IPS DF 6.9 (cell line): ENCODE results near the gene ADARB1.
A peak's percentile ranks its signal among the peaks of the same experiment; 100 is the strongest.

ENCODE experiments used
- DNase-seq: peaks from one replicate; pipeline ENCODE4 v3.0.0-alpha.2; 2013; ENCODE audit warnings: low read depth, low spot score
- H3K27ac ChIP-seq: one replicate; pipeline ENCODE4 v1.5.1; 2013; ENCODE audit warnings: low read length, control low read depth
- H3K27me3 ChIP-seq: 2 replicates; pipeline ENCODE4 v1.6.1; 2013; ENCODE audit warnings: mild to moderate bottlenecking, low read length; ENCODE audit not compliant: control insufficient read depth, insufficient read depth
- H3K36me3 ChIP-seq: 2 replicates; pipeline ENCODE4 v1.6.1; 2013; ENCODE audit warnings: low read length; ENCODE audit not compliant: control insufficient read depth, insufficient read depth
- H3K4me1 ChIP-seq: 2 replicates; pipeline ENCODE4 v1.6.1; 2013; ENCODE audit warnings: low read length; ENCODE audit not compliant: control insufficient read depth, insufficient read depth
- H3K4me3 ChIP-seq: 2 replicates; pipeline ENCODE4 v1.5.1; 2013; ENCODE audit warnings: mild to moderate bottlenecking, low read length
- H3K9me3 ChIP-seq: 2 replicates; pipeline ENCODE4 v1.6.1; 2013; ENCODE audit warnings: low read length, inconsistent platforms; ENCODE audit not compliant: control insufficient read depth, insufficient read depth
- WGBS: extraction: QIAGEN DNeasy Blood & Tissue Kit; methylation state at CpG from one replicate; pipeline ENCODE4 v1.1.7; 2013; ENCODE audit warnings: mixed read lengths, missing lambda C conversion rate; ENCODE audit not compliant: insufficient read length, insufficient coverage; 5-methylcytosine and 5-hydroxymethylcytosine counted together

Gene ADARB1

GRCh38 chr21:45182958-45183357 lies 108.6 kb downstream of the ADARB1 start:
- H3K4me3 ChIP-seq, result no peak overlapping the region
- H3K27me3 ChIP-seq, result no peaks in the 10 kb centered on the region
- WGBS, result no CpG with 5 or more reads among the region's 1 CpG
- no peak overlapping the region for H3K27ac ChIP-seq
- no peaks in the 10 kb centered on the region for H3K9me3 ChIP-seq
- H3K4me1 ChIP-seq, result no peaks in the 10 kb centered on the region
- H3K36me3 ChIP-seq, result peaks cover 3% of the 10 kb centered on the region; the same call in 1 of the 2 replicates
- no peak for DNase-seq

DNA sequence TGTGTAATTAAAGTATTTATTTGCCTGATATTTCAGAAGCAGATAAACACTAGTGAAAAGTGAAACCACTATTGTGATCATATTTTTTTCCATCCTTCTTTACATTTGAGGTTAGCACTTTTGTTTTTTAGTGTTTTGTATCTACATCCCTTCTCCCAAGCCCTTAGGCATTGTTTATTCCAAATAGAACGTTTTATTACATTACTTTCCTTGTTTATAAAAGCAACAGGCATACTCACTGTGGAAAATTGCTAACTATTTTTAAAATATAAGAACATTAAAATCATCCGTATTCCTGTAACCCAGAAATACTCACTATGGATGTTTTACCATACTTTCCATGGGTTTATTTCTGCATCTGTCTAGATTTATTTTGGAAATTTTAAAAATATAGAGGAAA lies 109.5 kb downstream of the ADARB1 start:
- no peak overlapping the region for H3K4me3 ChIP-seq
- H3K4me1 ChIP-seq, result no peaks in the 10 kb centered on the region
- no peaks in the 10 kb centered on the region for H3K9me3 ChIP-seq
- no peak overlapping the region for H3K27ac ChIP-seq
- H3K27me3 ChIP-seq, result no peaks in the 10 kb centered on the region
- peaks cover 3% of the 10 kb centered on the region; the same call in 1 of the 2 replicates for H3K36me3 ChIP-seq
- DNase-seq, result no peak
- WGBS, result no CpG with 5 or more reads among the region's 2 CpGs

DNA sequence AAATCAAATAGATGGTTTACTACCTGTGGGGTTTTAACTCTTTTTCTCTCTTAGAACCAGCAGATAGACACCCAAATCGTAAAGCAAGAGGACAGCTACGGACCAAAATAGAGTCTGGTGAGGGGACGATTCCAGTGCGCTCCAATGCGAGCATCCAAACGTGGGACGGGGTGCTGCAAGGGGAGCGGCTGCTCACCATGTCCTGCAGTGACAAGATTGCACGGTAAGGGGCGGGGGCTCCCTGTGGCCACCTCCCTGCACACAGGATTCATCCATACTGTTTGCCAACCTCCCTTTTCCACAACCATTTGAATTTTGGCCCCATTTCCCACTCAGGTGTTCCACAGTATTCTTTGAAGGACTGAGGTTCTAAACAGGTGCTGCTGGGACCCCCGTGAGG lies 110.5 kb downstream of the ADARB1 start:
- no CpG with 5 or more reads among the region's 11 CpGs for WGBS
- Histone ChIP-seq H3K27me3 (no peaks in the 10 kb centered on the region), H3K36me3 (peaks cover 3% of the 10 kb centered on the region; the same call in 1 of the 2 replicates), H3K4me3 (no peak overlapping the region), H3K9me3 (no peaks in the 10 kb centered on the region), H3K4me1 (no peaks in the 10 kb centered on the region), H3K27ac (no peak overlapping the region)
- no peak for DNase-seq

DNA sequence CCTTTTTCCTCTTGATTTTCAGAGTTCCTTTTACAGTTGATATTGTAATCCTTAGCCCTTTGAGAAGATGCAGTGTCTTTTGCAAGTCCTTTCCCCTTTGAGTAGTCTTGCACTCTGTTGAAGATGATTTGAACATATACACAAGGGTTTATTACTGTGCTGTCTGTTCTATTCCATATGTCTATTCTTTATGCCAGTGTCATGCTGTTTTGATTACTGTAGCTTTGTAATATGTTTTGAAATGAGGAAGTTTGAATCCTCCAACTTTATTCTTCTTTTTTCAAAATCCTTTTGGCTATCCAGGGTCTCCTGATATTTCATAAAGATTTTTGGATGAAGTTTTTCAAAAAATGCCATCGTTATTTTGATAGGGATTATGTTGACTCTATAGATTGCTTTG lies 112.3 kb downstream of the ADARB1 start:
- DNase-seq, result no peak
- no peaks in the 10 kb centered on the region for H3K4me1 ChIP-seq
- H3K27ac ChIP-seq, result no peak overlapping the region
- H3K9me3 ChIP-seq, result no peaks in the 10 kb centered on the region
- peaks cover 3% of the 10 kb centered on the region; the same call in 1 of the 2 replicates for H3K36me3 ChIP-seq
- H3K27me3 ChIP-seq, result no peaks in the 10 kb centered on the region
- H3K4me3 ChIP-seq, result no peak overlapping the region
- no CpG with 5 or more reads among the region's 1 CpG for WGBS

- DNase-seq, result no peak
- 100% methylated on average over 1 of the region's 1 CpG for WGBS
- Histone ChIP-seq H3K27ac (no peak overlapping the region), H3K27me3 (no peaks in the 10 kb centered on the region), H3K36me3 (peaks cover 3% of the 10 kb centered on the region; the same call in 1 of the 2 replicates), H3K4me1 (no peaks in the 10 kb centered on the region), H3K9me3 (no peaks in the 10 kb centered on the region), H3K4me3 (no peak overlapping the region)
Observed at GRCh38 chr21:45187646-45188045, 113.3 kb downstream of the ADARB1 start.

GRCh38 chr21:45190013-45190412 lies 115.6 kb downstream of the ADARB1 start:
- no peaks in the 10 kb centered on the region for H3K27me3 ChIP-seq
- H3K9me3 ChIP-seq, result no peaks in the 10 kb centered on the region
- no peak overlapping the region for H3K4me3 ChIP-seq
- WGBS, result no CpG with 5 or more reads among the region's 2 CpGs
- DNase-seq, result no peak
- H3K27ac ChIP-seq, result no peak overlapping the region
- H3K4me1 ChIP-seq, result no peaks in the 10 kb centered on the region
- peaks cover under 1% of the 10 kb centered on the region; the same call in 1 of the 2 replicates for H3K36me3 ChIP-seq

DNA sequence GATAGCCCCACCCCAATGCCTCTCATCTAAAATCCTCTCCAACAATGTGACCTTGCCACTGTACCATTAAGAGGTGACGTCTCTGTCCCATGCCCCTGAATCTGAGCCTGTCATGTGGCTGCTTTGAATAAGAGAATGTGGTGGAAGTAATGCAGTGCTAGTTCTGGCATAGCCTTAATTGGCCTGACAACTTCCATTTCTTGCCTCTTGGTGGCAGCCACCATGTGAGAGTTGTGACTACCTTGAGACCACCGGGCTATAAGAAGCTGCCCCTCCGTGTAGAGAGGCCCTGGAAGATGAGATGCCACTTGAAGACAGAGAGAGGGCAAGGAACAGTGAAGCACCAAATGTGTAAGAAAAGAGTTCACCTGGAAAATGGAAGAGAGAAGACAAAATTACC lies 118.0 kb downstream of the ADARB1 start:
- H3K4me1 ChIP-seq, result no peaks in the 10 kb centered on the region
- H3K4me3 ChIP-seq, result no peak overlapping the region
- H3K27ac ChIP-seq, result no peak overlapping the region
- no peaks in the 10 kb centered on the region for H3K9me3 ChIP-seq
- no peaks in the 10 kb centered on the region for H3K27me3 ChIP-seq
- peak; percentile 7 for DNase-seq
- no peaks in the 10 kb centered on the region for H3K36me3 ChIP-seq
- WGBS, result no CpG with 5 or more reads among the region's 3 CpGs

GRCh38 chr21:45196620-45197019 lies 122.2 kb downstream of the ADARB1 start:
- no peak for DNase-seq
- Histone ChIP-seq H3K4me3 (no peak overlapping the region), H3K36me3 (no peaks in the 10 kb centered on the region), H3K27ac (no peak overlapping the region), H3K27me3 (no peaks in the 10 kb centered on the region), H3K4me1 (no peaks in the 10 kb centered on the region), H3K9me3 (no peaks in the 10 kb centered on the region)
- WGBS, result no CpG with 5 or more reads among the region's 5 CpGs

- no CpG with 5 or more reads among the region's 7 CpGs for WGBS
- no peak overlapping the region for H3K27ac ChIP-seq
- H3K4me3 ChIP-seq, result no peak overlapping the region
- no peaks in the 10 kb centered on the region for H3K4me1 ChIP-seq
- H3K27me3 ChIP-seq, result no peaks in the 10 kb centered on the region
- no peaks in the 10 kb centered on the region for H3K9me3 ChIP-seq
- no peaks in the 10 kb centered on the region for H3K36me3 ChIP-seq
- DNase-seq, result no peak
Observed at GRCh38 chr21:45199201-45199600, 124.8 kb downstream of the ADARB1 start.

DNA sequence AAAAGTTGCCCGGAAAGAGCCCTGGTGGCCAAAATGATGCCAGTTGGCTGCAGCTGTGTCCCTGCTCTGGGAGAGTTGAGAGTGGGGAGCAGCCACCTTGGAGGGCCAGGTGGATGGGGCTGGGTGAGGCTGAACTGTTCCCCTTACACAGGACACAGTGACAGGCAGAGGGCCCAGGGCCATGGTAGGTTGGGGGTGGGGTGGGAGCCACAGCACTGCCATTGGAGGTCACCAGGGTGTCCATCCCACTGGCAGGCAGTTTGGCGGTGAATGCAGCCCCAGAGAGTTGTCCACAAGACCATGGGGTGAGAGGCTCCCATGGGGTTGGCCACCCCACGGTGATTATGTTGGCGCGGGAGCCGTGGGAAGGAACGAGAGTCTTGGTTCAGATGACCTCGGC lies 125.7 kb downstream of the ADARB1 start:
- Histone ChIP-seq H3K27me3 (no peaks in the 10 kb centered on the region), H3K4me3 (no peak overlapping the region), H3K36me3 (no peaks in the 10 kb centered on the region), H3K27ac (no peak overlapping the region), H3K9me3 (no peaks in the 10 kb centered on the region), H3K4me1 (no peaks in the 10 kb centered on the region)
- no CpG with 5 or more reads among the region's 8 CpGs for WGBS
- DNase-seq, result no peak

DNA sequence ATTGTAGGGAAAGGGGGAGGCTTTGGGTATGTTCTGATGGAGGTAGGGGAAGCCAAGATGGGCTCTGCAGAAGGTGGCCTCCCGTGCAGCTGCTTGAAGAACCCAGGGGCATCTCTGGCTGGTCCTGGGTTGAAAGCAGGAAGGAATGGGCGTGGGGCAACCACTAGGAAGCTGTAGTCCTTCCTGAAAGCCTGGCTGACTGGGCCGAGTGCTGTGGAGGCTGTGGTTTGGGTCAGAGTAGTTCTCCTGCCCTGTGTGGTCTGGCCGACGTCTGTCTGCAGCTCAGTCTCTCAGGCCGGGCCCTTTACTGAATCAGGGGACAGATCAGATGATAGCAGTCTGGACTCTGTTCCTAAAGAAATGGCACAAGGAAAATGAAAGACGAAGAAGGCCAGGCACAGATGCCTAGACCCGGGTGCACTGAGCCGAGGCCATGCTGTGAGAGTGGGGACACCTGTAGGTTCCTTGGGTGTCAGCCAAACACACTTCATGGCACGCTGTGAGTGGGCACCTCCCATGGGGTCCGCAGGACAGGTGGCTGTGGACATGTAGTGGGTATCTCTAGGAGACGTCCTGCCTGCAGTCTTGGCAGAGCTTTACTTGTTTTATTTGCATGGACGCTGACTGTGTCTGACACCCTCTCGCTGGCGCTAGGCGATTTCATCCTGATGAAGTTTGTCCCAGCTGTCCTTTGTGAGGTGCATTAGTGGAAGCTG lies 126.4 kb downstream of the ADARB1 start:
- no peaks in the 10 kb centered on the region for H3K36me3 ChIP-seq
- no CpG with 5 or more reads among the region's 16 CpGs for WGBS
- no peak overlapping the region for H3K27ac ChIP-seq
- no peaks in the 10 kb centered on the region for H3K9me3 ChIP-seq
- DNase-seq, result no peak
- H3K4me1 ChIP-seq, result no peaks in the 10 kb centered on the region
- H3K4me3 ChIP-seq, result no peak overlapping the region
- H3K27me3 ChIP-seq, result no peaks in the 10 kb centered on the region
